WERI-Rb-1 (cell line): ENCODE data around the gene TEN1.
A peak's percentile ranks its signal among the peaks of the same experiment; 100 is the strongest.

Experiments used
- DNase-seq: peaks from one replicate; pipeline ENCODE4 v3.0.0-alpha.2; 2020
- H3K27ac ChIP-seq: fragments of 250-450 bp; sonication (Bioruptor Pico); 2 replicates; pipeline ENCODE4 v1.5.1; 2020; ENCODE audit warnings: mild to moderate bottlenecking, moderate library complexity
- H3K27me3 ChIP-seq: fragments of 250-450 bp; sonication (Bioruptor Pico); 2 replicates; pipeline ENCODE4 v1.5.1; 2021; ENCODE audit warnings: mild to moderate bottlenecking, low read depth, moderate library complexity; ENCODE audit not compliant: insufficient read depth, severe bottlenecking
- H3K36me3 ChIP-seq: fragments of 250-450 bp; sonication (Bioruptor Pico); 2 replicates; pipeline ENCODE4 v1.5.1; 2020; ENCODE audit warnings: mild to moderate bottlenecking, moderate library complexity
- H3K4me3 ChIP-seq: 2 replicates; pipeline ENCODE4 v1.5.1; 2011; ENCODE audit warnings: low read depth, mild to moderate bottlenecking, control low read depth, low read length
- H3K9me3 ChIP-seq: fragments of 250-450 bp; sonication (Bioruptor Pico); 2 replicates; pipeline ENCODE4 v1.5.1; 2021; ENCODE audit warnings: mild to moderate bottlenecking, moderate library complexity; ENCODE audit not compliant: severe bottlenecking
- TF ChIP-seq, protein P1 (sequence below): IDR thresholded peaks from 2 replicates; pipeline ENCODE4 v1.5.1; 2011; ENCODE audit warnings: low read depth, mild to moderate bottlenecking, control low read depth, inconsistent platforms, low read length

The TEN1 gene

DNA sequence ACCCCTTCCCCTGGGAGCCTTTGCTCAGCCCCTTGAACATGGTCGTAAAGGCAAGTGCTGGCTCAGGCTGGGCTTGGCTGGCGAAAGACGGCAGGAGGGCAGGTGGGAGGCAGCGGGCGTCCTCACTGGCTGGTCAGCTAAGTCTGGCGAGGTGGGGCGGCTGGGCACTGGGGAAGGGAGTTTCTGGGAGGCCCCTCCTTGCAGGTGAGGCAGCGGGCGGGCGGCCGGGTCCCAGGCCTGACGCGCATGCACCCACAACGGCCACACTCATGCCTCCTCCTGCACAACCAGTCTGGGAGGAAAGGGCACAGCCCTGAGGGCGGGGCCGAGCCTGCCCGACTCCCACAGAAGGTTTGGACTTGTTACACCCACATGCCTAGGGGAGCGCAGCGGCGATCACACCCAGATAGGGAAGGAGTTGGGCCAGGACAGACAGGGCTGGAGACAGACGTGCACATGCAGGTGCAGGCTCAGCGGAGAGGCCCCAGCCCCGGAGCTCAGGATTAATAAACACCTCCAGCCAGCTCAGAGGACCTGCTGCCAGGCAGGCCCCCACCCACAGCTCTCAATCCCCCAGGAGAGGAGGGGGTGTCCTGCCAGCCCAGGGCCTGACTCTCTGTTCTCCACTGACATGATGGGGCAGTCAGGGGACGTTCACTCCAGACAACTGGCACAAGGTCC, 48.3 kb downstream of the TEN1 start, which contains the start of gene EVPL:
EVPL (minus strand) TSS at position 148 of the 681 bp plus-strand sequence; CDS start at position 40, 108 bp downstream.
- H3K27ac ChIP-seq = peak within 1 kb of the TSS; percentile 64
- DNase-seq = peak; percentile 84

DNA sequence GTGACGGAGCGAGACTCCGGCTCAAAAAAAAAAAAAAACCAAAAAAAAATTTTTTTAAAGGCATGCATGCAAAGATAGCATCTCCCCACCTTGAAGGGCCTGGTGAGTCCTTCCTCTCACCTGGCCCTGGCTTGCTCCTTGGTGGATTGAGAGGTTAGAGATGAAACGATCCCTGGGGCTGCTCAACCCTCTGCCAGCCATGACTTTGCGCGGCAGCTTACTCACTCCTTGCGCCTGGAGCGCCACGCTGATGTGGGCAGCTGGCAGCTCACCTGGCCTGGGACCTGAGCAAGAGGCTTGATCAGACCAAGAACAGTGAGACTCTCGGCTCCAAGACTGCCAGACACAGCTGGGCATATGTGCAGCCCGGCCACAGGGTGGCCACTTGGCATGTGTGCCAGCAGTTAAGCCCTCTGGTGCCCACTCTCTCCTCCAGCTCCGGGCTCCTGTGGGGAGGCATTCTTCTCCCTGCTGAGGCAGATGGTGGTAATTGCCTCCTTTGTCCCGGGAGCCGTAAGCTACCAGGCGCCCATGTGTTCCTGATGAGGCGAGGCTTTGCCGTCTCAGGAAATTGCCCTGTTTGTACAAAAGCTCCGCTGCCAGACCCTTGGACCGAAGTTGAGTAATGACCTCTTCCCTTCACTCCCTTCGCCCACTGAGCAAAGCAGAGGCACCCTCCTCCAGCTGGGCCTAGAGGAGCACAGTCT, 53.2 kb downstream of the TEN1 start:
- no peak overlapping the region for H3K4me3 ChIP-seq

More for the DNA sequence above, 48.3 kb downstream of the TEN1 start, which contains the start of gene EVPL:
- Histone ChIP-seq H3K4me3 (peak within 1 kb of the TSS; percentile 23), H3K27me3 (no peaks in the 10 kb centered on the region), H3K9me3 (peaks cover 3% of the 10 kb centered on the region), H3K36me3 (no peaks in the 10 kb centered on the region; the same call in 1 of the 2 replicates)
- TF ChIP-seq, protein P1, sequence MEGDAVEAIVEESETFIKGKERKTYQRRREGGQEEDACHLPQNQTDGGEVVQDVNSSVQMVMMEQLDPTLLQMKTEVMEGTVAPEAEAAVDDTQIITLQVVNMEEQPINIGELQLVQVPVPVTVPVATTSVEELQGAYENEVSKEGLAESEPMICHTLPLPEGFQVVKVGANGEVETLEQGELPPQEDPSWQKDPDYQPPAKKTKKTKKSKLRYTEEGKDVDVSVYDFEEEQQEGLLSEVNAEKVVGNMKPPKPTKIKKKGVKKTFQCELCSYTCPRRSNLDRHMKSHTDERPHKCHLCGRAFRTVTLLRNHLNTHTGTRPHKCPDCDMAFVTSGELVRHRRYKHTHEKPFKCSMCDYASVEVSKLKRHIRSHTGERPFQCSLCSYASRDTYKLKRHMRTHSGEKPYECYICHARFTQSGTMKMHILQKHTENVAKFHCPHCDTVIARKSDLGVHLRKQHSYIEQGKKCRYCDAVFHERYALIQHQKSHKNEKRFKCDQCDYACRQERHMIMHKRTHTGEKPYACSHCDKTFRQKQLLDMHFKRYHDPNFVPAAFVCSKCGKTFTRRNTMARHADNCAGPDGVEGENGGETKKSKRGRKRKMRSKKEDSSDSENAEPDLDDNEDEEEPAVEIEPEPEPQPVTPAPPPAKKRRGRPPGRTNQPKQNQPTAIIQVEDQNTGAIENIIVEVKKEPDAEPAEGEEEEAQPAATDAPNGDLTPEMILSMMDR = no peak

DNA sequence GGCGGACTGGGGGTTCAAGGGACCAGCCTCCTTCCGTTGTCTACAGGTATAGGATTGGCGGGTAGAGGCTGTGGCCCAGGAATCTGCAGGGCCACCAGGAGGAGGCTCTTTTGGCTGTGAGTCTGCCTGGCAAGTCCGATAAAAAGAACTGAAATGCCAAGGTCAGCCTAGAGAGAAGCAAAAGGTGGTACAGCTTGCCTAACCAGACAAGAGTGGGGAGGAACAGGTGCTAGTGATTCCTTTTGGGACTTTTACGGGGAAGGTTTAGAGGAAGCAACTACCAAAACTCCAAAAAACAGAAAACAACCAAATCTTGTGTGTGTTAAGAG, 53.7 kb downstream of the TEN1 start:
- no peak for DNase-seq
- Histone ChIP-seq H3K27me3 (no peaks in the 10 kb centered on the region), H3K9me3 (peaks cover 7% of the 10 kb centered on the region), H3K4me3 (no peak overlapping the region), H3K27ac (no peak overlapping the region), H3K36me3 (peaks cover 6% of the 10 kb centered on the region)
- TF ChIP-seq, protein P1 = no peak

More for the DNA sequence above, 53.2 kb downstream of the TEN1 start:
- Histone ChIP-seq H3K27me3 (no peaks in the 10 kb centered on the region), H3K9me3 (peaks cover 7% of the 10 kb centered on the region), H3K27ac (no peak overlapping the region), H3K36me3 (peaks cover 4% of the 10 kb centered on the region; the same call in 1 of the 2 replicates)
- TF ChIP-seq, protein P1 = no peak
- DNase-seq = no peak

DNA sequence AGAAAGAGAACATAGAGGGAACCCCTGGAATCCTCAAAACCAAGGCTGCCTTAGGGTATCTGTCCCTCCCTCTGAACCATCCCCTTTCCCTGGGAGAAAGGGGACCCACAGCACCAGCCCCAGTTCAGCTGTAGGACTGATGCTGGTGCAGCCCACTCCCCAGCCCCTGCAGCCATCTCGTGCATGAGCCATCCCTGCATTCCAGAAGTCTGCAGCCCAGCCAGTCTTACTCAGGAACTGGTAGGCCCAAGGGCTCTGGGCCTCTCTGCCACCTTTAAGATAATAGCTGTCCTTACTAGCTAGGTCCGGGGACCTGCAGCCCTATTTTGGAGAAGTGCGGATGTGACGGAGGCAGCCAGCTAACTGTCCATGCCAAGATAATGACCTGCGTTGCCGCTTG, 54.1 kb downstream of the TEN1 start:
- Histone ChIP-seq H3K36me3 (peaks cover 10% of the 10 kb centered on the region), H3K9me3 (peaks cover 7% of the 10 kb centered on the region), H3K27ac (no peak overlapping the region), H3K4me3 (no peak overlapping the region), H3K27me3 (no peaks in the 10 kb centered on the region)
- TF ChIP-seq, protein P1 = no peak
- DNase-seq = no peak

DNA sequence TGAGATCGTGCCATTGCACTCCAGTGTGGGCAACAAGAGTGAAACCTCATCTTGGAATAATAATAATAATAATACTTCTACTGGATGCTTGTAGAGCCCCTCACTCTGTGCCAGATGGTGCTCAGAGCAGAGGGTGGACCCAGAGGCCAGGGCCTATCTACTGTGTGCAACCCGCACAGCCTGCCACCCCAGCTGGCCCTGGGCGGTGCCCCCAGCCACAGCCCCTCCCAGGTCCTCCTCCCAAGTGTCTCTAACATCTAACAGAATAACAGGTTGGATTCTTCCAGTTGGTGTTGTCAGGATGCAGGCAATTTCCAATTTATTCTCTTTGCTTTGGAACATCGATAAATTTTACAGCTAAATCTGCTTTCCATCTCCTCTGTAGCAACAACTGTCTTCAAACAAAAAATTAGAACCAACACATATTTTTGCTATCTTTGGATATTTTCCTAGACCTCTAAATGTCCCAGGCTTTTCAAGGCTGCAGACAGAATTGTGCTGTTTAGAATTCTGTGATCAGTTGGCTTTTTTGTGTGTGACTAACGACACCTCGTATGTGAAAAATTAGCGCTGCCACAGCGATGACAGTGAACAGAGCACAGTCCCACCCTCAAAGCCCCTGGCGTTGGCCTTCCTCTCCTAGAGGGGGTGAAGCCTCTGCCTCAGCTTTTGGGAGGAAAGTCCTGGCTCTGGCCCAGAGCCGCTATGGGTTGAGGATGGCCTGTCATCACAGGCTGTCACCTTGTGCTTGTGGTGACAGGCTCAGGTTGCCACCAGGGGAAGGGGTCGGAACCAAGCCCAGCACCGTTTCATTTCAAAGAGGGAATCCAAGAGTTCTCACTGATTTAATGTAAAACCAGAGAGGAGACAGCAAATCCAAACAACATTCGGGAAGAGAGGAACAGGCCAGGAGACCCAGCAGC, 55.6 kb downstream of the TEN1 start:
- Histone ChIP-seq H3K4me3 (no peak overlapping the region), H3K9me3 (peaks cover 7% of the 10 kb centered on the region), H3K27me3 (no peaks in the 10 kb centered on the region), H3K36me3 (peaks cover 26% of the 10 kb centered on the region), H3K27ac (no peak overlapping the region)
- TF ChIP-seq, protein P1 = no peak
- no peak for DNase-seq
